ENCODE measurements around the gene PGC. TPM values are rescaled to one million over a fixed set of nuclear protein-coding genes. Genes with fewer than 3 reads are reported as not detected.

The PGC gene
- total and polyA plus RNA-seq, 12 donors = 0.58 to 2.0 TPM; not detected in 10

DNA sequence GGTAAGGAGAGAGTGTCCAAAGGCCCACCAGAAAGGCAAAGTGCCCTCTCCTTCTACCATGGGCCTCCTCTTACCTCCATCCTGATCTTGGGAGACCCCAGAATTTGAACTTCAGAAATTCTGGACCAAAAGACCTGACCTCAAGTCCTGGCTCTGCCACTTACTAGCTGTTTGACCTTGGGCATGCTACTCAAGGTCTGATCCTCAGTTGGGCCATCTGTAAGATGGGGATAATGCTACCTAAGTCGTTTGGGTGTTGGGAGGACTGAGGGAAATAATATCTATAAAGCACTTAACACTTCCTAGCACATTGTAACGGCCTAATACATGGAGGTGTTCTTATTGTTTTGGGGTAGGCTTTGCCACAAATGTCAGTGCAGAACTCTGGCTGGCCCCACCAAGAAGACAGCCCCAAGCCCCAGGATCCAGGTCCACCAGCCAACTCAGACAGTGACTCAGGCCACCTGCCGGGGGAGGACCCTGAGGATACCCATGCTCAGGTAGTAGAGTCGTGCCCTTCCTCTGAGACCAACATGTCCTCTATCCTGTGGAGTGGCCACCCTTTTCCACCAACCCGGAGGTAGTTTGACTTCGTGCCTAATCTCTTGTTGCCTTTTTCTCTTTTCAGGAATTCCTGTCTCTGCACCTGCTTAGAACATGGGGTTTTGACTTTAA is 36.0 kb upstream of the PGC start:
- H3K27me3 ChIP-seq = no peaks in the 10 kb centered on the region
- no peak for DNase-seq
- no peaks in the 10 kb centered on the region for H3K9me3 ChIP-seq
- peaks cover 22 to 70% (median 51%) of the 10 kb centered on the region in 9 donors for H3K4me1 ChIP-seq
- peaks cover 0 to 22% (median 0%) of the 10 kb centered on the region in 9 donors for H3K36me3 ChIP-seq
- H3K27ac ChIP-seq = peak overlapping the region in 1 of 10 donors; percentile 94
- intact Hi-C loops (cut with DNase I) = loop anchor here in 8 of 10 donors (5.0 to 10.0 kb wide), 8 partner anchors 46 to 432 kb away; partner anchors contain the start of genes MRPS10 (in 2 of the 8), USP49 (in 2 of the 8) and TFEB (in 1 of the 8)
- TF ChIP-seq, protein P1, sequence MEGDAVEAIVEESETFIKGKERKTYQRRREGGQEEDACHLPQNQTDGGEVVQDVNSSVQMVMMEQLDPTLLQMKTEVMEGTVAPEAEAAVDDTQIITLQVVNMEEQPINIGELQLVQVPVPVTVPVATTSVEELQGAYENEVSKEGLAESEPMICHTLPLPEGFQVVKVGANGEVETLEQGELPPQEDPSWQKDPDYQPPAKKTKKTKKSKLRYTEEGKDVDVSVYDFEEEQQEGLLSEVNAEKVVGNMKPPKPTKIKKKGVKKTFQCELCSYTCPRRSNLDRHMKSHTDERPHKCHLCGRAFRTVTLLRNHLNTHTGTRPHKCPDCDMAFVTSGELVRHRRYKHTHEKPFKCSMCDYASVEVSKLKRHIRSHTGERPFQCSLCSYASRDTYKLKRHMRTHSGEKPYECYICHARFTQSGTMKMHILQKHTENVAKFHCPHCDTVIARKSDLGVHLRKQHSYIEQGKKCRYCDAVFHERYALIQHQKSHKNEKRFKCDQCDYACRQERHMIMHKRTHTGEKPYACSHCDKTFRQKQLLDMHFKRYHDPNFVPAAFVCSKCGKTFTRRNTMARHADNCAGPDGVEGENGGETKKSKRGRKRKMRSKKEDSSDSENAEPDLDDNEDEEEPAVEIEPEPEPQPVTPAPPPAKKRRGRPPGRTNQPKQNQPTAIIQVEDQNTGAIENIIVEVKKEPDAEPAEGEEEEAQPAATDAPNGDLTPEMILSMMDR (IDR thresholded peaks at IDR 0.05) = no peak
- WGBS, 2 donors = 75 to 79% methylated on average over 6 of the region's 6 CpGs
- H3K4me3 ChIP-seq = no peak overlapping the region
- no peak for ATAC-seq

DNA sequence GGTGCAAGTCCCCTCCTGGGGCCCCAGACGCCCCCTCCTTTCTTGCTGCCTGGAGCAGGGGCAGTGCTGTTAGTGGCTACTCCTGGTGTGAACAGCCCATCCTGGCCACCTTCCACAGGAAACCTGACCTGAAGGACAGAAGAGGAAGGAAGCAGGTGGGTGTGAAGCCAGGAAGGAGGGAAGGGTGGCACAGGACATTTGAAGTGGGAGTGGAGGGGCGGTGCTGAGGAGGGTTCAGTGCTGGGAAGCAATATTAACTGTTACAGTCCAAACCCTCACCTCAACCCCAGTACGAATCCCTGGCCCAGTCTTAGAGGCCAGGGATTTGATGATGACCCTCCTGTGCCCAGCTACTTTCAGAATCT is 34.2 kb upstream of the PGC start:
- Histone ChIP-seq H3K27ac (peak overlapping the region; percentile 66 to 99 (median 94)), H3K36me3 (peaks cover 0 to 32% (median 4%) of the 10 kb centered on the region in 9 donors), H3K4me1 (peaks cover 22 to 69% (median 49%) of the 10 kb centered on the region in 9 donors), H3K9me3 (no peaks in the 10 kb centered on the region), H3K4me3 (peak overlapping the region in 9 of 10 donors; percentile 65 to 99 (median 89)), H3K27me3 (no peaks in the 10 kb centered on the region)
- intact Hi-C loops (cut with DNase I) = loop anchor here in 9 of 10 donors (2.0 to 10.0 kb wide), 9 partner anchors 44 to 433 kb away; partner anchors contain the start of genes MRPS10 (in 2 of the 9), USP49 (in 2 of the 9) and TFEB (in 1 of the 9)
- TF ChIP-seq, protein P1 (IDR thresholded peaks at IDR 0.05) = no peak
- ATAC-seq (peak in 5 of 8 donors; percentile 0 to 12 (median 1)), DNase-seq (peak in 1 of 2 donors; percentile 47)
- 12 to 16% methylated on average over 3 of the region's 3 CpGs for WGBS, 2 donors

DNA sequence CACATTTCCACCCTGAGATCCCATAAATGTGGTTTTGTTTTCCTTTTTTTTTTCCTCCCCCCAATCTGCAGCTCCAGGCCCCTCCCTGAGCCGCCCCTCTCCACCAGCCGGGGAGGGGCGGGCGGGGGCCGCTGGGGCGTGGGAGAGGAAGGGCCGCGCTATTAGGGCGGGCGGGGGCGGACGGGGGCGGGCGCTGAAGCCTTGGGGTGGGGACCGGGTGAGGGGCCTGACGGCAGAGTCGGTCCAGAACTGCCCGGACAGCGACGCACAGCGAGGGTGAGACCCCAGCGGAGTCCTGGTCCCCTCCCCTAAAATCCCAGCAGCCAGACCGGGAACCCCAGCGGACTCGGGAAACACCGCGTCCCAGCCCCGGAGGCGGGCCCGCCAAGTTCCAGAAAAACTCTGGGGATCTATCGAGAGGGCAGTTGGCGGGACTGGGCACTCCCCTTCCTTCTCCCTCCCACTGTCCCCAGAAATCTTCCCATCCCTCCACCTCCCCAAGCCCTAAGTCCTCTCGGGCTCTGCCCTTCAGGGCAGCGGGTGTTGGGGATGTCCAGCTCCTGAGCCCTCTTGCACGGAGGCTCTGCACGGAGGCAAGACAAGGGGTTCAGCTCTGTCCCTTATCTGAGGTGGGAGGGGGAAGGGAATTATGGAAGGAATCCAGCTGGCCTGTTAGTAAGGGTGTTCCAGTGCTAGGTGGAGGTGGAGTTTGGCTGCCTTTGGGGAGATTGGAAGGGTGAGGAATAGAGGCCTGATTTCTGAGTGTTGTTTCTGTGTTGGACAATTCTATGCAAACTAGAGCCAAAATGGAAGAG is 33.6 kb upstream of the PGC start, which contains the start of gene PRICKLE4:
PRICKLE4 (plus strand) TSS at position 232 of the 815 bp plus-strand sequence. CDS start 2,692 bp downstream, outside the sequence.
- TF ChIP-seq, protein P1 (IDR thresholded peaks at IDR 0.05) = no peak
- WGBS, 2 donors = 1 to 2% methylated on average over 24 to 36 of the region's 36 CpGs
- peak; percentile 39 to 81 (median 70) for ATAC-seq
- peak within 1 kb of the TSS; percentile 65 to 99 (median 90) for H3K4me3 ChIP-seq
- H3K9me3 ChIP-seq = no peaks in the 10 kb centered on the region
- H3K27me3 ChIP-seq = no peaks in the 10 kb centered on the region
- H3K4me1 ChIP-seq = peaks cover 17 to 67% (median 43%) of the 10 kb centered on the region in 9 donors
- intact Hi-C loops (cut with DNase I) = loop anchor here (1.0 to 10.0 kb wide), 10 partner anchors 43 to 434 kb away; partner anchors contain the start of genes MRPS10 (in 2 of the 10), USP49 (in 2 of the 10) and TFEB (in 1 of the 10)
- peak within 1 kb of the TSS; percentile 66 to 99 (median 94) for H3K27ac ChIP-seq
- peaks cover 0 to 37% (median 5%) of the 10 kb centered on the region in 9 donors for H3K36me3 ChIP-seq
- DNase-seq = peak; percentile 63 to 73
